Immature natural killer cell (primary cell): ENCODE measurements around the gene NTNG2. TPM values are rescaled to one million over a fixed set of nuclear protein-coding genes. Genes with fewer than 3 reads are reported as not detected.
A peak's percentile ranks its signal among the peaks of the same experiment; 100 is the strongest.

ENCODE experiments used
- DNase-seq, 3 donors: peaks; one replicate each; pipeline ENCODE4 v3.0.0; 2022; ENCODE audit warnings: mixed read lengths in 1 of 3
- H3K27ac Mint-ChIP-seq, 6 donors: one replicate each; pipeline ENCODE4 v1.8.0; 2020; ENCODE audit warnings: mixed read lengths in 6 of 6, mild to moderate bottlenecking in 5 of 6, inconsistent platforms in 4 of 6, moderate library complexity in 3 of 6
- H3K27me3 Mint-ChIP-seq, 3 donors: one replicate each; pipeline ENCODE4 v1.8.0; 2020 to 2021; ENCODE audit warnings: low read depth in 3 of 3, mild to moderate bottlenecking in 3 of 3, mixed read lengths in 3 of 3, moderate library complexity in 3 of 3, inconsistent platforms in 1 of 3
- H3K36me3 Mint-ChIP-seq, 3 donors: one replicate each; pipeline ENCODE4 v1.8.0; 2020; ENCODE audit warnings: mixed read lengths in 3 of 3, inconsistent platforms in 2 of 3, mild to moderate bottlenecking in 2 of 3
- H3K4me1 Mint-ChIP-seq, 2 donors: one replicate each; pipeline ENCODE4 v1.8.0; 2020; ENCODE audit warnings: inconsistent platforms in 2 of 2, mild to moderate bottlenecking in 2 of 2, mixed read lengths in 2 of 2, moderate library complexity in 1 of 2
- H3K4me3 Mint-ChIP-seq, 5 donors: one replicate each; pipeline ENCODE4 v1.8.0; 2020; ENCODE audit warnings: mild to moderate bottlenecking in 5 of 5, mixed read lengths in 5 of 5, inconsistent platforms in 3 of 5, moderate library complexity in 3 of 5
- H3K9me3 Mint-ChIP-seq, 6 donors: one replicate each; pipeline ENCODE4 v1.8.0; 2020; ENCODE audit warnings: mild to moderate bottlenecking in 6 of 6, mixed read lengths in 6 of 6, inconsistent platforms in 4 of 6, moderate library complexity in 3 of 6
- polyA plus RNA-seq, 3 donors: library from polyadenylated mRNA; unstranded; fragments of 300-500 nt; fragmentation: Illumina TruSeq; gene quantifications; one replicate each; pipeline ENCODE4 v1.2.3, GENCODE V29; 2021

Gene NTNG2
- polyA plus RNA-seq, 3 donors from 2014 or later, result 0.27 to 0.94 (median 0.62) TPM

DNA sequence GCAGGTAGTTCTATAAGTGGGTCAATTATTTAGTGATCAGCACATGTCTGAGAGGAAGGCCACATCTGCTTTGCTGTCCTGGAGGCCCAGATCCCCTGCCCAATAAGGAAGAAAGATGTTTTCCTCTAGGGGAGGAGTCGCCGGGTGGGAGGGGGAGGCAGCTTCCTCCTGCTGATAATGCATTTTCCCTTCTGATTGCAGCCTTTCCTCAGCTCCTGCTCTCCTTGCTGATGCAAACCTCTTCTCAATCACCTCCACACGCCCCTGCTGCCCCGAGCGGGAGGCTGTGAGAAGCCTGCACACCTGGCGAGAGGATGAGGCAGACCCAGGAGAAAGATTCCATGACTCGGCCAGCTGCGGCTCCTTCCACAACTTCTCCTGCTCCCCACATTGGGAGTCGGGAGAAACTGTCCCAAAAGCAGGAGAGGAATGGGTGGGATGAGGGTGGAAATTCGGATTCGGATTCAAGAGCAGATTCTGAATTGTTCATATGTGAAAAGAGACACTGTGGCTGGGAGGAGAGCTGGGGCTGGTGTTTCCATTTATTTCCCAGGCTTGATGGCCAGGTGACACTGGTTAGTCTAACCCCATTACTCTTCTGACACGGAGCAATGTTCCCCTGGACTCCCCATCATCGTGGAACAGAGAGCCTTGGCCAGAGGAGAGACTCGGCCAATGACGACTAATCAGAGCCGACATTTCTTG is 6.8 kb upstream of the NTNG2 start:
- peaks cover 3 to 11% (median 3%) of the 10 kb centered on the region in 3 donors for H3K27me3 Mint-ChIP-seq
- no peak overlapping the region for H3K27ac Mint-ChIP-seq
- H3K4me1 Mint-ChIP-seq, result no peaks in the 10 kb centered on the region
- H3K9me3 Mint-ChIP-seq, result no peaks in the 10 kb centered on the region
- H3K4me3 Mint-ChIP-seq, result no peak overlapping the region
- DNase-seq, result no peak
- H3K36me3 Mint-ChIP-seq, result no peaks in the 10 kb centered on the region

DNA sequence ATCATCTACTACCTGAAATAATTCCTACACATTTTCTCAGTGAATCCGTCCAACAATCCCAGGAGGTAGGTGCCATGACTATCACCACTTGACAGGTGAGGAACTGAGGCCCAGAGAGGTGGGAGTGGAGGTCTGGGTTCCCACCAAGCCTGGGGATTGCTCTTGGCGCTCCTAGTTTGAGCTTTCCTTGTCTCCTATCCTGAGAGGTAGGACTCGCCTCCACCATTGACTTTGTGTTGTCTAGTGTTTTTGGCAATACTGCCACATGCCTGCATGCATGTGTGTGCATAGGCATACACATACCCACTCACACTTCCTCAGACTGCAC is 6.3 kb upstream of the NTNG2 start:
- H3K36me3 Mint-ChIP-seq, result no peaks in the 10 kb centered on the region
- H3K9me3 Mint-ChIP-seq, result no peaks in the 10 kb centered on the region
- no peak overlapping the region for H3K4me3 Mint-ChIP-seq
- no peak overlapping the region for H3K27ac Mint-ChIP-seq
- DNase-seq, result no peak
- H3K4me1 Mint-ChIP-seq, result peaks cover 0 to under 1% of the 10 kb centered on the region in 2 donors
- H3K27me3 Mint-ChIP-seq, result peaks cover 3 to 11% (median 3%) of the 10 kb centered on the region in 3 donors

DNA sequence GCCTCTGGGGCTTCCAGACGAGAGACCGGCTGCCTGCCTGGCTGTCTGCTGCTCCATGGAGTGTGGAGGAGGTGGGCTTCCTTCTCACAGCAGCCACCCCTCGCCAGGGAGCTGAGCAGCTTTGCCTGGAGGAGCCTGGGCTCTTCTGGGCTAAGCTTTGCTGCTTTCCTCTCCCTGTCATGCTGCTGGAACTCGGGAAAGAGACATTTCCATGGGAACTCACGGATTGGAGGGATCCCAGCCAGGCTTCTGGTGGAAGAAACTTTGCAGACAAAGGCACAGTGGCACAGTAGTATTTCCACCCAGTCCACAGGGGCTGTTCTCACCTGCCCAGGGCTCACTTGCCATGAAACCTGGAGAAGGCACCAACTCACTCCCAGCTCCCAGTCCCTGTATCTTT is 5.6 kb upstream of the NTNG2 start:
- Mint-ChIP-seq H3K9me3 (no peaks in the 10 kb centered on the region), H3K4me1 (peaks cover 1 to 3% of the 10 kb centered on the region in 2 donors), H3K27ac (no peak overlapping the region), H3K36me3 (no peaks in the 10 kb centered on the region), H3K4me3 (no peak overlapping the region), H3K27me3 (peaks cover 3 to 11% (median 5%) of the 10 kb centered on the region in 3 donors)
- no peak for DNase-seq

DNA sequence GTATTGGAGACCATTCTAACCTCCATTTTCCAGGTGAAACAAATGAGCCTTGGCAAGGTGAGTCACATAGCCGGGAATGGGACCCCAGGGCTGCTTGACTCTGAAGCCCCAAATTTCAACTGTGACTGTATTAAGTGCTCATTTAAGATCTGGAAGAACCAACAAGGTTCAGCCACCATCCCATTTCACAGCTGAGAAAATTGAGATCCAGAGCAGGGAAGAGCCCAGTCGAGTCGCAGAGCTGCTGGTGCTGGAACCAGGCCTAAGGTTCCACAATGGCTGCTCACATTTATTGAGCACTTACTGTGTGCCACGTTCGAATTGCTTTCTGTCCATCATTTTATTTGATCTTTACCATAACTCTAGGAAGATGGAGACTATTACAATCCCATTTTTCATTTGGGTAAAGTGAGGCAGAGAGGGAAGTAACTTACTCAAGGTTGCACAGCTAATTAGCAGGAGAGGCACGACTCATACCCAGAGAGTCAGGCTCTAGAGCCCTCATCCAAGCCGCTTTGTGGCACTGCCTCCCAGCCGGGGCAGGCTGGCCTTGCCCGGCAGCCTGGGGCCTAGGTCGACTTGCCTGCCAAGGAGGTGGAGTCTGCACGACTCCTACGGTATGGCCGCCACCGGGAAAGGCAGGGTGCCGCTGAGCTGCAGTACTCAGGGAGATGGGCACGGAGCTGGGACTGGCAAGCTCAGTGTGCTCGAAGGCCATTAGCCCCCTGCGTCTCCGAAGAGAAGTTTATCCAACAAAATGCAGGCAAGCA is 4.3 kb upstream of the NTNG2 start:
- Mint-ChIP-seq H3K4me1 (peaks cover 8 to 11% of the 10 kb centered on the region in 2 donors), H3K27ac (no peak overlapping the region), H3K36me3 (peaks cover 0 to 4% (median 4%) of the 10 kb centered on the region in 3 donors), H3K27me3 (peaks cover 10 to 14% (median 11%) of the 10 kb centered on the region in 3 donors), H3K9me3 (peaks cover 0 to 1% (median 0%) of the 10 kb centered on the region in 6 donors), H3K4me3 (no peak overlapping the region)
- DNase-seq, result no peak

DNA sequence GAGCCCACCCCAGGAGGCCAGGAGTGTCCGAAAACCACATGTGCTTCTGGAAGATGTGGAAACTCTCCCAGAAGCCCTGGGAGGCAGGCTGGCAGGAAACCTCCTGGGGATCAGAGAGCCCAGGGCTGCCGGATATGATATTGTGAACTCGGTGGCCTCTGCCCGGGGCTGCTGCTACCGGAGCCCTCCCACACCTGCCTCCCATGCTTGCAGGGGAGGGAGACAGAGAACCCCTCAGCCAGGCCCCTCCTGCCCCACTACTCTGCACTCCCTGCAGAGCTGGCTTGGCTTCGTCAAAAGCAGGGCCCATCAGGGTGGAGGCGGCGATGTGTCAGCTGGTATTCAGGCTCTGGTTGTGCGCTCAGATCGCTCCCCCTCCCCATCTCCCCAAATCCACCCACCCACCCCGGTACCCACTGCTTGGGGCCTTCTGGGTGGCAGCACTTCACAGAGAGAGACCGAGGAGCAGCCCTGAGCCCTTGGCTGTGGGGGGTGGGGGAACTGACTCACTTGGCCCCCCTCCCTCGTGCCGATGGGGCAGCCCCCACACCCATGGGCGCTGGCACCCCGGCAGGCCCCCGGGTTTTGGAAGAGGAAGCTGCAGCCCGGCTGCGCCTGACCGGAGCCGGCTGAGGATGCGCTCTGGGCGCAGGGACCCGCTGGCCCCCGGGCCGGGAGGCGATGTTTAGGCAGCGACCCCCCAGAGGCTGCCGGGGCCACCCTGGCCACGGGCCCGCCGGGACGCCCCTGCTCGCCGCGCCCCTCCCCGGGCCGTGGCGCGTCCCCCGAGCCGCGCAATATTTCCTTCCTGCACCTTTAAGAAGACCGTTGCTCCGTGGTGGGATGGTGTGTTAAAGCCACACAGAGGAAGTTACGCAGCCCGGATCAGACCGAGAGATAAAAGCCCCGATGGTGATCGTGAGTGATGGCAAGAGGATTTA is 786 bp upstream of the NTNG2 start:
- H3K9me3 Mint-ChIP-seq, result peaks cover 0 to 1% (median 0%) of the 10 kb centered on the region in 6 donors
- H3K4me1 Mint-ChIP-seq, result peaks cover 13 to 26% of the 10 kb centered on the region in 2 donors
- peak overlapping the region; percentile 94 to 98 (median 97) for H3K4me3 Mint-ChIP-seq
- peaks cover 12 to 27% (median 20%) of the 10 kb centered on the region in 3 donors for H3K27me3 Mint-ChIP-seq
- H3K27ac Mint-ChIP-seq, result peak overlapping the region; percentile 81 to 97 (median 92)
- DNase-seq, result peak; percentile 74 to 79 (median 75)
- H3K36me3 Mint-ChIP-seq, result peaks cover 0 to 4% (median 4%) of the 10 kb centered on the region in 3 donors

DNA sequence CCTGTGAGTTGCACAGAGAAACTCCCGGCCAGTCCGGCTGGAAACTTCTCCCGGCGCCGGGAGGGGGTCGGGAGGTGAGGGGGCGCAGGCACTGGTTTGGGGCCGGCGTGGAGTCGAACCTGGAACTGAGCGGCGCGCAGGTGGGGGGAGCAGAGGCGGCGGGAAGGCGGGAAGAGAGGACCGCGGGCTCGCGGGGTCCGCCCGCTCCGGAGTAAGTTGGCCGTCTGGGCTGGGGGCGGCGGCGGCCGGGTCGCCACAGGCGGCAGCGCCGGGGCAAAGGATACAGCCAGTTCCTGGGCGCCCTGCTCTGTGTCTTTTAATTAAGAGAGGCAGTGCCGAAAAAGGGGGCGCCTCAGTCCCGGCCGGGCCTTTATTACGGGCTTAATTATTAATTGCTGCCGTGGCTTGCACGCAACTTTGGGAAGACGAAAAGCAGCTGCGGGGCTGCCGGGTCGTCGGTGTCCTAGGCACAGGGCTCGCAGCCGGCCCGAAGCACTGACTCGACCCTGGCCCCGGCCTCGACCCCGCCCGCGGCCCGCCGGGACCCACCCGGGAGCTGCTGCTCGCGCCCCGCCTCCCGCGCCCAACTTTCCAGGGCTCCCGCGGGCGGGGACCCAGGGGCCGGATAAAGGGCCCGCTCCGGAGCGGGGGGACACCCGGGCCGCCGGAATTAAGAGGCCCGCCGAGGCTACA is 1.1 kb downstream of the NTNG2 start:
- no peak for DNase-seq
- Mint-ChIP-seq H3K4me3 (peak overlapping the region; percentile 90 to 100 (median 95)), H3K27me3 (peaks cover 12 to 25% (median 20%) of the 10 kb centered on the region in 3 donors), H3K36me3 (peaks cover 0 to 4% (median 4%) of the 10 kb centered on the region in 3 donors), H3K4me1 (peaks cover 13 to 26% of the 10 kb centered on the region in 2 donors), H3K9me3 (peaks cover 0 to 1% (median 0%) of the 10 kb centered on the region in 6 donors), H3K27ac (peak overlapping the region in 1 of 6 donors; percentile 79)

DNA sequence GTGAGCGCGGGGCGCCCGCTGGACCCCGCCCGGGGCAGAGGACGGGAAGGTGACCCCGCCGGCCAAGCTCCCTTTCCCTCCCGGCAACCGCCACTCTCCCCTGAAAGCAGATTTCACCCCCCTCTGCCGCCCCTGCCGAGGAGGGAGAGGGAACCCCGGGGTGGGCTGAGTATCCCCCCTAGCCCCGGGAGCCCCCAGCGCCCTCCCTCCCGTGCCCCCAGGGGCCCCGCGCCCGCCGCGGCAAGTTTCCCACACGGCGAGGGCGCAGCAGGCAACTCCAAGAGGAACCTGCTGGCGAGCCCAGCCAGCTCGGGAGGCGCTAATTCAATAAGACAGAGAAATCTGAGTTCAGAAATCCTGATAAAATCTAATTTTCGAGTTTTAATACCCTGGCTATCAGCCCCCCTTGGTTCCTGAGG is 1.6 kb downstream of the NTNG2 start:
- no peak overlapping the region for H3K27ac Mint-ChIP-seq
- DNase-seq, result no peak
- peaks cover 0 to 1% (median 0%) of the 10 kb centered on the region in 6 donors for H3K9me3 Mint-ChIP-seq
- H3K36me3 Mint-ChIP-seq, result peaks cover 0 to 4% (median 4%) of the 10 kb centered on the region in 3 donors
- H3K4me1 Mint-ChIP-seq, result peaks cover 13 to 26% of the 10 kb centered on the region in 2 donors
- peaks cover 12 to 24% (median 19%) of the 10 kb centered on the region in 3 donors for H3K27me3 Mint-ChIP-seq
- H3K4me3 Mint-ChIP-seq, result peak overlapping the region; percentile 56 to 75 (median 73)

DNA sequence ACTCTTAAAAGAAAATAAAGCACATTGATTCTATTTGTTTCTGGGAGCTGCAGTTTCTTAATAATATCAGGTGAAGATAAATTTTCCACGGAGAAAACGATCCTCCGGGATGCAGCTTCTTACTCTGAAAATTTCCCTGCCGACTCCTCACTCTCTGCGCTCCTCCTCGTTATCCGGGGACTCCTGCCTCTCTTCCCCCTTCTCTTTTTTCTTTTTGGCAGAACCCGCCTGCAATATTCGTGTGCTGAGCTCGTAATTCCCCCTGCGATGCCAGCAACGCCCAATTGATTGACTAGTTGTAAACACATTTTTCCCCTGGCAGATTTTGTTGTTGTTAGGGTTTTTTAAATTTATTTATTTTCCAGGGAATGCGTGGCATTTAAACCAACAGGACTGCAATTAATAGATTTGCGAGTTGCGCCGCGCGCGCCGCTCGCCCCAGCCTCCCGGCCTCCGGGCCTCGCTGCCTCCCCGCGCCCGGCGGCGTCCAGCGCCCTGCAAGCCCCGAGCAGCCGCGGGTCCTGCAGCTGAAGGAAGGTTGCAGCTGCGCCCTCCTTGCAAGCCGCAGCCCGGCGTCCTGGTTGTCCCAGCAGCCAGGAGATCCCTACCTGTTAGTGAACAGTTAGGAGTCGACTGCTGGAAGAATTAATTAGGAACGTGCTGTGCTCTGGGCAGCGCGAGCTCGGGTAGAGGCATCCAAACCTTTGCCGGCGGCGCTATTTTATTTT is 2.2 kb downstream of the NTNG2 start:
- peaks cover 0 to 1% (median 0%) of the 10 kb centered on the region in 6 donors for H3K9me3 Mint-ChIP-seq
- peak overlapping the region; percentile 56 to 75 (median 73) for H3K4me3 Mint-ChIP-seq
- H3K27ac Mint-ChIP-seq, result no peak overlapping the region
- H3K4me1 Mint-ChIP-seq, result peaks cover 13 to 26% of the 10 kb centered on the region in 2 donors
- no peak for DNase-seq
- H3K36me3 Mint-ChIP-seq, result peaks cover 0 to 4% (median 4%) of the 10 kb centered on the region in 3 donors
- H3K27me3 Mint-ChIP-seq, result peaks cover 12 to 24% (median 17%) of the 10 kb centered on the region in 3 donors

DNA sequence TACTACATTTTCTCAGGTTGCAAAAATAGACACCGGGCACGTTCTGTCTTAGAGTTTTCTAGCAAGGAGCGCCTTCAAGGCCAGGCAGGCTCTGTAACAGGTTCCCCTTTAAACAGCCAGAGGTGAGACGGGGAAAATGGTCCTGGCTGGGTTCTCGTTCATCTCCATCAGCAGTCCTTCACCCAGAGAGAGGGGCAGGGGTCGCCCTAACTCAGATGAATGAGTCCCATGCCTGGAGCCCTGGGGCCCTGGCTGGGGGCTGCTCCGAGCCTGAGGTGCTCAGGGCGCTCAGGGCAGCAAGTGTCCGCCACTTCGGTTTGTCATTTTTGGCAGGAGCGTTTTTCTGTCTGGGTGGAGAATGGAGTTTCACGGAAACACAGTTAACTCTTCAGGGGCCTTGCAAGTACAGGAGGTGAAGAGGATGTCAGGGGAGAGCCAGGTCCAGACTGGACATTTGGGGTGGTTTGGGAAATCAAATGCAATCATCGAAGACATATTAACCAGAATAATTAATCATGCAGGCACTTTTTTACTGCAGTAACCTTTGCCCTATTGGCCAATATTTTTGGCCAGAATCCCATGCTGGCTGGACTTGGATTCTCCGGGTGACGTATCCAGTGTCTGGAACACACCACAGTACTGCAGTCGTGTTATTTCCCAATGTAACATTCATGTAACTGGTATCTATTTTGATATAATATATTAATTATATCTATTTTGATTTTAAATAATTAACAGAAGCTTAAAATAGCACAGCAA is 2.9 kb downstream of the NTNG2 start:
- H3K27ac Mint-ChIP-seq, result no peak overlapping the region
- H3K9me3 Mint-ChIP-seq, result peaks cover 0 to 1% (median 0%) of the 10 kb centered on the region in 6 donors
- peaks cover 13 to 30% of the 10 kb centered on the region in 2 donors for H3K4me1 Mint-ChIP-seq
- peak overlapping the region in 3 of 5 donors; percentile 11 to 53 (median 34) for H3K4me3 Mint-ChIP-seq
- H3K36me3 Mint-ChIP-seq, result peaks cover 0 to 4% (median 4%) of the 10 kb centered on the region in 3 donors
- H3K27me3 Mint-ChIP-seq, result peaks cover 12 to 24% (median 17%) of the 10 kb centered on the region in 3 donors
- DNase-seq, result no peak

DNA sequence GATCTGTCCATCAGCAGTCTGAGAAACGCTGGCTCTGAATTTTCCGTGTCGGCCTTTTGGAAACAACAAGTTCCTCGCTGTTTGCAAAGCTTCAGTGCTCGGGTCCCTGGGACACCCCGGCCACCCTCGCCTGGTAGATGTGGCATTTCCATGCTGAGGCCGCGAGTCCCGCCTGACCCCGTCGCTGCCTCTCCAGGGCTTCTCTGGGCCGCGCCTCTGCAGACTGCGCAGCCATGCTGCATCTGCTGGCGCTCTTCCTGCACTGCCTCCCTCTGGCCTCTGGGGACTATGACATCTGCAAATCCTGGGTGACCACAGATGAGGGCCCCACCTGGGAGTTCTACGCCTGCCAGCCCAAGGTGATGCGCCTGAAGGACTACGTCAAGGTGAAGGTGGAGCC is 4.7 kb downstream of the NTNG2 start:
- Mint-ChIP-seq H3K4me1 (peaks cover 8 to 26% of the 10 kb centered on the region in 2 donors), H3K27ac (no peak overlapping the region), H3K27me3 (peaks cover 12 to 21% (median 14%) of the 10 kb centered on the region in 3 donors), H3K36me3 (peaks cover 0 to 4% (median 4%) of the 10 kb centered on the region in 3 donors), H3K4me3 (no peak overlapping the region), H3K9me3 (peaks cover 0 to 1% (median 0%) of the 10 kb centered on the region in 6 donors)
- DNase-seq, result peak in 1 of 3 donors; percentile 12

DNA sequence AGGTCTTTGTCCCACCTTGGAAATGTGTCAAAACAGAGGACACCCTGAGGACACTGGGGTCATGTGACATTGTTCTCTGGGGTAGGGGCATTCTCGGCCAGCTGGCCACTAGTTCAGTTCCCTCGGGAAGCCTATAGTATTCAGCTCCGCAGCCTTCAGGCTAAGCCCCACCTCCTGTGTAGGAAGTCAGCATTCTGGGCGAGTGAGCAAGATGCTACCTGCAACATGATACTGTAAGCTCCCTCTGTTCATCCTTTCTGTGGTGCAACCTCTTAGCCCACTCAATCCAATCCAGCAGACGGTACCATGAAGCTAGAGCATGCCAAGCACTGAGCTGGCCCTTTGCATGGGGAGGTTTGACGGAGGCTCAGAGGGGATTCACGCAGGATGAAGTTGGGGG is 5.3 kb downstream of the NTNG2 start:
- DNase-seq, result no peak
- Mint-ChIP-seq H3K27ac (no peak overlapping the region), H3K9me3 (peaks cover 0 to 1% (median 0%) of the 10 kb centered on the region in 6 donors), H3K4me3 (no peak overlapping the region), H3K27me3 (peaks cover 11 to 21% (median 13%) of the 10 kb centered on the region in 3 donors), H3K4me1 (peaks cover 8 to 22% of the 10 kb centered on the region in 2 donors), H3K36me3 (peaks cover 0 to 4% (median 3%) of the 10 kb centered on the region in 3 donors)
